Myocyte (in vitro differentiated cells): ENCODE data around the gene DCAF17. TPM values are rescaled to one million over a fixed set of nuclear protein-coding genes. Genes with fewer than 3 reads are reported as not detected.
"Not testable (repeated sequence)": the region's sequence is repeated elsewhere in the genome, so short reads cannot be mapped to it uniquely, and the experiment has no call there.

Experiments used
- DNase-seq: peaks from one replicate; pipeline ENCODE4 v3.0.0-alpha.2; 2012; ENCODE audit warnings: low read depth
- total RNA-seq: library from RNA; depleted of rRNA; stranded (reverse); fragments of >200 nt; gene quantifications from 2 replicates; pipeline ENCODE4 v1.2.3, GENCODE V29; 2014

DCAF17 gene
- total RNA-seq, 1 donor from 2014 or later, result 18.9 TPM

GRCh38 chr2:171512683-171513195 lies 78.7 kb downstream of the DCAF17 start:
- no peak for DNase-seq

DNA sequence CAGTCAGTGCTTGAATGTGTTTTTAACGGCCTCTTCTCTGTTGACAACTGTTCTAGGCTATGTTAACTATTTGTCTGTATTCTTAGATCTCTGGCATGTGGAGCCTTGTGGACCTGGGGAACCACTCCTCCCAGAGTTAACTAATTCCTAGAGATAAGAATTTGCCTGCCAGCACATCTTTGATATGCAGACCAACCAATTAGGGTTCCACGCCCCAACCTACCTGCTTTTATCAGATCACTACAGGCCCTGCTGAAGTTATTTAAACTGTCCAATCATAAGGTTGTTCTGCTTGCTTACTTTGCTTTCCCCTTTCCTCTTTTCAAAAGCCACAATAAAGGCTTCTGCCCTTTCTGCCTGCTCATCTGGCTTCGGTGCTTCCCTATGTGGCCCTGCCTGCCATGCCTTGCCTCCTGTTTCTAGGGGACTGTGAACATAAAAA lies 79.7 kb downstream of the DCAF17 start:
- peak; percentile 38 for DNase-seq

DNA sequence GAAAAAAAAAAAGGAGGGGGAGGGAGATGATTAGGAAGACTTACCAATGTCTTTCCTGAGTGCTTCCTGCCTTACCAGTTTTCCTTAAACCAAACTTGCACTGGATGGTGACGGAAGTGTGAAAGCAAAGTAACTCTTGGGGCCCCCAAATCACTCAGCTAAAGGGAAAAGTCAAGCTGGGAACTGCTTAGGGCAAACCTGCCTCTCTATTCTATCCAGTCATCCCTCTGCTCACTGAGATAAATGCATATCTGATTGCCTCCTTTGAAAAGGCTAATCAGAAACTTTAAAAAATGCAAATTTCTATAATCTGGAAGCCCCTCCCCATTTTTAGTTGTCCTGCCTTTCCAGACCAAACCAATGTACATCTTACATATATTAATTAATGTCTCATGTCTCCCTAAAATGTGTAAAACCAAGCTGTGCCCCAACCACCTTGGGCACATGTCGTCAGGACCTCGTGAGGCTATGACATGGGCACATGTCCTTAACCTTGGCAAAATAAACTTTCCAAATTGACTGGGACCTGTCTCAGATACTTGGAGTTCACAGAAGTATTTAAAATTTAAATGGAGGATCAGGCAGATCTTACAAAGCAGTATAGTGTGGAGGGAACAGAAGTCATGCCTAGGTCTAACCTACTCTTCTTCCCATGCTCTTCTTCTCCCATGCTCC lies 81.0 kb downstream of the DCAF17 start:
- no peak for DNase-seq

DNA sequence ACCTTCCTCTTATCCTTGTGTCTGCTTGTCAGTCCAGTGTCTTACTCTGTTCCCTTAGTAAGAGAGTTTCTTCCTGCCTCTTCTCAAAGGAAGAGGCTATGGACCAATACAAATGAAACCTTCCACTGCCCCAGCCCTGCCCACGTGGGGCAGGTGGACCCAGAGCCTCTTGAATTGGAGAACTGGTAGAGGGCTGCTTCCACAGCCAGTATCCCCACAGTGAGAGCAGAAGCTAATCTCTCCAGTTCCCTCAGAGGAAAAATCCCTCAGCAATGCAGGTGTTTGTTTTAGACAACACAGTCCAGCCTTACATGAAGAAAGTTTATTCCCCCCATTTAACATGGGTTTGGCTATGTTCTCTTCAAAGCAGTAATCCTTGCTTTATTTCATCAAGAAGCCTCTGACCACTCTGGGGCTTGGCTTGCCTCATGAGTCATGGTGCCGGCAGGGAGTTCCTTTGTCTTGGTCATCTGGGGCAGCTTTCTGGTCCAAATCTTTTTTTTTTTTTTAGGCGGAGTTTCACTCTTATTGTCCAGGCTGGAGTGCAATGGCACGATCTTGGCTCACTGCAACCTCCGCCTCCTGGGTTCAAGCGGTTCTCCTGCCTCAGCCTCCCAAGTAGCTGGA lies 81.8 kb downstream of the DCAF17 start:
- peak; percentile 76 for DNase-seq

GRCh38 chr2:171516793-171517192 lies 82.8 kb downstream of the DCAF17 start:
- DNase-seq, result peak; percentile 95

DNA sequence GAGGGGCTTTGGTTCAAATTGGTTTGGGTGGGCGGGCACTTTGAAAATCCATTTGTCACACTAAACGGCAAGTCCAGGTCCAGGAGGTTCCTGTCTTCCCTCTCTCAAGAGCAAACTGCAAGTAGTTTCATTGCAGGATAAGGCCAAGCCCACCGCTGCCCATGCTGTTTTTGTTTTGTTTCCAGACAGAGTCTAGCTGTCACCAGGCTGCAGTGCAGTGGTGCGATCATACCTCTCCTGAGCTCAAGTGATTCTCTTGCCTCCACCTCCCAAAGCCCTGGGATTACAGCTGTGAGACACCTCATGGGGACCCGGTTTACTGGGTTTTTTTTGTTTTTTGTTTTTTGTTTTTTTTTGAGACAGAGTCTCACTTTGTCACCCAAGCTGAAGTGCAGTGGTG lies 86.4 kb downstream of the DCAF17 start:
- no peak for DNase-seq

- no peak for DNase-seq
Observed at GRCh38 chr2:171521361-171522051, 87.5 kb downstream of the DCAF17 start.

DNA sequence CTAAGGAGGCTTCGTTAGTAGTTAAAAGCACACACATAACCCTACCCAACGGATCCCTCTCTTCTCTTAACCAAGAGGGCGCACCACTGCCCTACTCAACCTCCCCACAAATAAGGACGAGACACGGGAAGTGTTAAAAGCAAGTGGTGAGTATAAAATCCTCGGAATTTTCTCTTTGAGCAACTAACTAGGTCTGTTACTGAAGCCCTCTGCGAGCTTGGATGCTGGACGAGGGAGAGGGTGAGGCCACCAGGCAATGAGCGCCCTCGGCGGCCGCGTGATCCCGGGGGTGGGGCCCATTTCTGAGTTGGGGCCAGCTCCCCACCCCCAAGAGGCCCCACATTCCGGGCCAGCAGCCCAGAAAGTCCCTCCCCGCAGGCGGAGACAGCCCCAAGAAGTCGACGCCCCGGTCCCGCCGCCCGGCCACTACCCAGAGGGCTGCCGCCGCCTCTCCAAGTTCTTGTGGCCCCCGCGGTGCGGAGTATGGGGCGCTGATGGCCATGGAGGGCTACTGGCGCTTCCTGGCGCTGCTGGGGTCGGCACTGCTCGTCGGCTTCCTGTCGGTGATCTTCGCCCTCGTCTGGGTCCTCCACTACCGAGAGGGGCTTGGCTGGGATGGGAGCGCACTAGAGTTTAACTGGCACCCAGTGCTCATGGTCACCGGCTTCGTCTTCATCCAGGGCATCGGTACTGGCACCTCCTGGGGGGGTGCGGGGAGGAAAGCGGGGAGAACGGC lies 88.2 kb downstream of the DCAF17 start, which contains the start of gene CYBRD1:
Gene CYBRD1 (plus strand): TSS at position 423 of the 736 bp plus-strand sequence. CDS start 72 bp downstream, at position 495.
- DNase-seq, result peak; percentile 93

DNA sequence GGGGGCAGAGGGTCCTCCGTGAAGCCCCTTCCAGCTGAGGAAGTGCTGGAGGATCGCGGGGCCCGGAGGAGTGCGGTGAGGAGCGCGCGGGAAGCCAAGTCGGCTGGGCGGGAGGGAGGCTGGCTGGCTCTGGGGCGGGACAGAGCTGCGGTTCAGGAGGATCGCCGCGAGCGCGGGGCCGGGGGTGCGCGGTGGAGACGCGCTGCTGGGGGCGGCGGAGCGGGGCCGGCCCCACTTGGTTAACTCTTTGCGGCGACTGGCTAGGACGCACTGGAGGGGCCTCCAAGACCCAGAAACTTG lies 88.7 kb downstream of the DCAF17 start:
- no peak for DNase-seq

DNA sequence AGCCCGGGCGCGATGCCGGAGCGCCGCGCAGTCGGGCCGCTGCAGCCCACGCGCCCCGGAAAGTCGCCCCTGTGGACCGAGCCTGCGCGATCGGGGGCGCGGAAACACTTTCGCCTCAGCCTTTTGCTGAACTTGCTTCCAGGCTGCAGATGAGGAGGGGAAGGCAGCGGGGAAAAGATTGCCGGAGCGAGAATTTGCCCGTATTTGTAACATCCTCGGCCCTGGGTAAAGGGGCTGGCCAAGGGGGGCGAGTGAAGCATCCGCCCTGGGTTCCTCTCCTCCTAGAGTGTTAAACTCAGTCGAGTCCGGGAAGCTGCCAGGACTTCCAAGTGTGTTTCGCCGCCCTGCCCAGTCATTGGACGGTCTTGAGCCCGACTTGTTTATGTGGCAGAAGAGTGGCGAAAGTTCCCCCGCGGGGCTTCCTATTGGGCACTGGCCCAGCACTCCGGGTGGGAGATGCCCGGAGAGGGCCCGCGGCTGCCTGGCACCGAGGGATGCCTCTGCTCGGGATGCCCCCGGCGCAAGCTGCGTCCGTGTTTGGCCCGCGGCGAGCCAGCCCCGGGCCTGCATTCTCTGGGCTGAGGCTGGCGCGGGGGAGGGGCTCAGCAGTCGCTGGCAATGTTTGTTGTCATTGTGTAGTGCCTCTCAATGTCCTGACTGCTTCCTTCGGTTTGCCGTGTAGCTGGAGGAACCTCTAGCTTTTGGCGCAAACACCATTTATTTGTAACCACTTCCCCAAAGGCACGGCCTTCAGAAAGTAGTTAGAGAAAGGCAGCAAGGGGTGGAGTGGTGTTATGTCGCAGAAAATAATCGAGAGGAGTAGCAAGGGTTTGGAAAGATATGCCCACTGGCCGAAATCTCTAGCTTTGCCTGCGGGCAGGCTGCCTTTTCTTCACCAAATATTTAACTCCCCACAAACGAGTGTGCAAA lies 89.3 kb downstream of the DCAF17 start:
- peak; percentile 83 for DNase-seq

DNA sequence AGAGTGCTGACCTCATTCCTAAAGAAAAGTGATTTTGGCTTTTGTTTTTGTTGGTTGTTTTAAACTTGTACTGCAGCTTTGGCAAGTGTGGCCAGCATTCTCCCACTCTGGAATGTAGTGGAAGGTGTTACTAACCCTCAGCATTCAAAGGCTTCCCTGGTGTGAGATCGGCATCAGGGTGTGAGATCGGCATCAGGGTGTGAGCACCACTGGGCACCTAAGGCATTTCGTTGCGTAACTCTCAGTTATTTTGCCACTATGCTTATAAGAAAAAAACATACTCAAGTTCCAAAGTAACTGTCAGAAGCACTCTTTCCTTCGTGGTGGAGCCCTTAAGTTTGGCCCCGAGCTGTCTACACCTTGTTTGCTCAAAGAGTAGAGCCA lies 90.0 kb downstream of the DCAF17 start:
- DNase-seq, result peak; percentile 55

- peak; percentile 26 for DNase-seq
Observed at GRCh38 chr2:171529914-171530313, 95.9 kb downstream of the DCAF17 start.

GRCh38 chr2:171530378-171530777 lies 96.4 kb downstream of the DCAF17 start:
- no peak for DNase-seq

DNA sequence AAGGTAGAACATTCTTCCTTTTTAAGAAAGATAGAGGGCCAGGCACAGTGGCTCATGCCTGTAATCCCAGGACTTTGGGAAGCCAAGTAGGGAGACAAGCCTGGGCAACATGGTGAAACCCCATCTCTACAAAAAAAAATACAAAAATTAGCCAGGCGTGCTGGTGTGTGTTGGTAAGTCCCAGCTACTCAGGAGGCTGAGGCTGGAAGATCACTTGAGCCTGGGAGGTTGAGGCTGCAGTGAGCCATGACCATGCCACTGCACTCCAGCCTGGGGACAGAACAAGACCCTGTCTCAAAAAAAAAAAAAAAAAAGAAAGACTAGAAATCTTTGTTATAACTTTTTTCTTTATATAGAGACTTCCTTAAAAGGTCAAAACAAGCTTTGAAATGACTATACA lies 96.8 kb downstream of the DCAF17 start:
- not testable (repeated sequence) for DNase-seq

GRCh38 chr2:171531291-171531690 lies 97.3 kb downstream of the DCAF17 start:
- peak; percentile 57 for DNase-seq

GRCh38 chr2:171531836-171532450 lies 97.9 kb downstream of the DCAF17 start:
- peak; percentile 27 for DNase-seq

DNA sequence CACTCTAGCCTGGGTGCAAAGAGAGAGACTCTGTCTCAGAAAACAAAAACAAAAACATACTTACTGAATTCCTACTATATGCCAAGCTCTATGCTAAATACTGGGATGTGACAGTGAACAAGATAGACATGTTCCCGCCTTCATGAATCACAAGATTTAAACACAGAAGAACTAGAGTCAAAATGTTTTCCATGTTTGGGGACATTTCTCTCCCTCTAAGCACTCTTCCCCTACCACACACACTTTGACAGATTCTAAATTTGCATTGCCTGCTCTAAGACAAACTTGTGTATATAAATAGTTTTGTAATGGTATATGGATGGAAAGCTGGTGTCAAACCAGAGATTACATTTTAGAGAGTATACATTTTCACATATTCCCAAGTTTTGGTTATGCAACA lies 99.3 kb downstream of the DCAF17 start:
- no peak for DNase-seq
